Measurements from ENCODE around the gene CTNNBL1. TPM values are rescaled to one million over a fixed set of nuclear protein-coding genes. Genes with fewer than 3 reads are reported as not detected.

The CTNNBL1 gene
- total RNA-seq, 2 experiments from 2014 or later, result 31.1 to 33.4 TPM

GRCh38 chr20:37790900-37791299 lies 97.1 kb downstream of the CTNNBL1 start:
- Mint-ChIP-seq H3K4me1 (ENCODE audit: low read depth) (no peaks in the 10 kb centered on the region), H3K9me3 (peaks cover 5% of the 10 kb centered on the region), H3K27me3 (no peaks in the 10 kb centered on the region), H3K27ac (no peak overlapping the region), H3K36me3 (ENCODE audit: low read depth) (peaks cover 86% of the 10 kb centered on the region), H3K4me3 (no peak overlapping the region)
- DNase-seq (no peak), ATAC-seq (ENCODE audit: poor library complexity) (no peak)
- CTCF ChIA-PET, result no interaction called here
- H3K27ac ChIP-seq (ENCODE audit: low read depth in 1 of 2, low read length in 2 of 2), result no peak overlapping the region
- H3K4me3 ChIP-seq (ENCODE audit: low read length), result no peak overlapping the region
- POLR2A ChIA-PET, result no interaction called here
- no peak for TF ChIP-seq CTCF (IDR thresholded peaks at IDR 0.05)
- no peaks in the 10 kb centered on the region for H3K9me3 ChIP-seq (ENCODE audit: control insufficient read depth in 1 of 2, insufficient read depth in 1 of 2, low read length in 2 of 2)
- H3K4me1 ChIP-seq (ENCODE audit: insufficient read depth, low read length), result no peaks in the 10 kb centered on the region
- intact Hi-C loops (cut with DNase I, micrococcal nuclease), result no loop called here
- peaks cover 44% of the 10 kb centered on the region for H3K36me3 ChIP-seq (ENCODE audit: insufficient read depth, low read length)
- no peaks in the 10 kb centered on the region for H3K27me3 ChIP-seq (ENCODE audit: control insufficient read depth in 1 of 2, insufficient read depth in 2 of 2, low read length in 2 of 2)

- H3K27me3 Mint-ChIP-seq, result no peaks in the 10 kb centered on the region
- H3K36me3 ChIP-seq (ENCODE audit: insufficient read depth, low read length), result peaks cover 41% of the 10 kb centered on the region
- peaks cover 40% of the 10 kb centered on the region for H3K36me3 Mint-ChIP-seq (ENCODE audit: low read depth)
- no peak overlapping the region for H3K27ac Mint-ChIP-seq
- ChIA-PET CTCF (no interaction called here), POLR2A (no interaction called here)
- no peak overlapping the region for H3K4me3 ChIP-seq (ENCODE audit: low read length)
- no peaks in the 10 kb centered on the region for H3K9me3 ChIP-seq (ENCODE audit: control insufficient read depth in 1 of 2, insufficient read depth in 1 of 2, low read length in 2 of 2)
- H3K27me3 ChIP-seq (ENCODE audit: control insufficient read depth in 1 of 2, insufficient read depth in 2 of 2, low read length in 2 of 2), result no peaks in the 10 kb centered on the region
- DNase-seq, result no peak
- TF ChIP-seq CTCF (IDR thresholded peaks at IDR 0.05), result no peak
- ATAC-seq (ENCODE audit: poor library complexity), result no peak
- intact Hi-C loops (cut with DNase I, micrococcal nuclease), result no loop called here
- no peak overlapping the region for H3K4me3 Mint-ChIP-seq
- no peaks in the 10 kb centered on the region for H3K4me1 Mint-ChIP-seq (ENCODE audit: low read depth)
- H3K27ac ChIP-seq (ENCODE audit: low read depth in 1 of 2, low read length in 2 of 2), result no peak overlapping the region
- peaks cover 2% of the 10 kb centered on the region for H3K9me3 Mint-ChIP-seq
- H3K4me1 ChIP-seq (ENCODE audit: insufficient read depth, low read length), result no peaks in the 10 kb centered on the region
Observed at GRCh38 chr20:37796121-37796520, 102.3 kb downstream of the CTNNBL1 start.

- no peak overlapping the region for H3K4me3 Mint-ChIP-seq
- Histone ChIP-seq H3K27ac (ENCODE audit: low read depth in 1 of 2, low read length in 2 of 2) (no peak overlapping the region), H3K27me3 (ENCODE audit: control insufficient read depth in 1 of 2, insufficient read depth in 2 of 2, low read length in 2 of 2) (no peaks in the 10 kb centered on the region), H3K36me3 (ENCODE audit: insufficient read depth, low read length) (peaks cover 35% of the 10 kb centered on the region), H3K4me3 (ENCODE audit: low read length) (no peak overlapping the region), H3K9me3 (ENCODE audit: control insufficient read depth in 1 of 2, insufficient read depth in 1 of 2, low read length in 2 of 2) (no peaks in the 10 kb centered on the region), H3K4me1 (ENCODE audit: insufficient read depth, low read length) (no peaks in the 10 kb centered on the region)
- DNase-seq (no peak), ATAC-seq (ENCODE audit: poor library complexity) (no peak)
- no peaks in the 10 kb centered on the region for H3K27me3 Mint-ChIP-seq
- H3K9me3 Mint-ChIP-seq, result peaks cover 2% of the 10 kb centered on the region
- no peaks in the 10 kb centered on the region for H3K4me1 Mint-ChIP-seq (ENCODE audit: low read depth)
- no peak overlapping the region for H3K27ac Mint-ChIP-seq
- CTCF ChIA-PET, result no interaction called here
- H3K36me3 Mint-ChIP-seq (ENCODE audit: low read depth), result peaks cover 33% of the 10 kb centered on the region
- POLR2A ChIA-PET, result no interaction called here
- intact Hi-C loops (cut with DNase I, micrococcal nuclease), result no loop called here
- TF ChIP-seq CTCF (IDR thresholded peaks at IDR 0.05), result no peak
Observed at GRCh38 chr20:37796733-37797132, 102.9 kb downstream of the CTNNBL1 start.

Measured in CD4-positive, alpha-beta T cell (primary cell).